Fibroblast of the aortic adventitia (primary cell): ENCODE measurements around the gene MUC4. TPM values are rescaled to one million over a fixed set of nuclear protein-coding genes. Genes with fewer than 3 reads are reported as not detected.
"Not testable (repeated sequence)": the region's sequence is repeated elsewhere in the genome, so short reads cannot be mapped to it uniquely, and the experiment has no call there.

Experiments used
- DNase-seq: peaks from one replicate; pipeline ENCODE4 v3.0.0-alpha.2; 2010; ENCODE audit warnings: low read depth
- H3K4me3 ChIP-seq: 2 replicates; pipeline ENCODE4 v1.5.1; 2011; ENCODE audit warnings: low read depth, mild to moderate bottlenecking, control low read depth, low read length, moderate library complexity
- total RNA-seq: library from RNA; depleted of rRNA; stranded (reverse); fragments of >200 nt; gene quantifications from 2 replicates; pipeline ENCODE4 v1.2.3, GENCODE V29; 2012; ENCODE audit warnings: low replicate concordance
- TF ChIP-seq, protein P1 (sequence below): IDR thresholded peaks from 2 replicates; pipeline ENCODE4 v1.5.1; 2011; ENCODE audit warnings: mild to moderate bottlenecking, low read length, control low read depth, inconsistent platforms; ENCODE audit not compliant: insufficient read depth

The MUC4 gene
- total RNA-seq, 1 donor: not detected

DNA sequence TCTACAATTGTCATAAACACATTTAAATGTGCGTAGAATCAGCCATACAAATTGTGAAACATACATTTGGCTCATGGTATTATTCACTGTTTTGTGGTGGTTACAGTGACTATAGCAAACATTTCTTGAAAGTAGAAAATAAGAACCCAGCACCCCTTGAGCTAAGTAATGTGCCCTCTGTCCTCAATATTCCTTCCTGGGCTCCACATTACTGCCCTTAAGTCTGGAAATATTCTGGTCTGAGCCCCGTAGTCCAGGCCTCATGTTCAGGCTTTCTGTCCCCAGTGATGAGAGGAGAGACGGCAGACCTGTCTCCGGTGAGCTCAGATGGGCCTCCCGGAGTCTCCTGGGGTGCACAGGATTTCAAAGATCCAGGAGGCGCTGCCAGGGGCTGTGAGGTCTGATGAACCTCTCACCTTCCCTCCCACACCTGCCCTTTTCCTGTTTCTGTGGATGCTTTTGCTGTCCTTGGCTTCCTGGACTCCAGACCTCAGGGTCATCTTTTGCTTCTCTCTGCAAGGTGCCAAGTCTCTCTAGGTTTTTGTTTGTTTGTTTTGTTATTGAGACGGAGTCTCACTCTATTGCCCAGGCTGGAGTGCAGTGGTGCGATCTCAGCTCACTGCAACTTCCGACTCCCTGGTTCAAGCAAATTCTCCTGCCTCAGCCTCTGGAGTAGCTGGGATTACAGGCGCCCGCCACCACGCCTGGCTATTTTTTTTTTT is 99.8 kb downstream of the MUC4 start:
- no peak overlapping the region for H3K4me3 ChIP-seq
- DNase-seq: no peak
- TF ChIP-seq, protein P1, sequence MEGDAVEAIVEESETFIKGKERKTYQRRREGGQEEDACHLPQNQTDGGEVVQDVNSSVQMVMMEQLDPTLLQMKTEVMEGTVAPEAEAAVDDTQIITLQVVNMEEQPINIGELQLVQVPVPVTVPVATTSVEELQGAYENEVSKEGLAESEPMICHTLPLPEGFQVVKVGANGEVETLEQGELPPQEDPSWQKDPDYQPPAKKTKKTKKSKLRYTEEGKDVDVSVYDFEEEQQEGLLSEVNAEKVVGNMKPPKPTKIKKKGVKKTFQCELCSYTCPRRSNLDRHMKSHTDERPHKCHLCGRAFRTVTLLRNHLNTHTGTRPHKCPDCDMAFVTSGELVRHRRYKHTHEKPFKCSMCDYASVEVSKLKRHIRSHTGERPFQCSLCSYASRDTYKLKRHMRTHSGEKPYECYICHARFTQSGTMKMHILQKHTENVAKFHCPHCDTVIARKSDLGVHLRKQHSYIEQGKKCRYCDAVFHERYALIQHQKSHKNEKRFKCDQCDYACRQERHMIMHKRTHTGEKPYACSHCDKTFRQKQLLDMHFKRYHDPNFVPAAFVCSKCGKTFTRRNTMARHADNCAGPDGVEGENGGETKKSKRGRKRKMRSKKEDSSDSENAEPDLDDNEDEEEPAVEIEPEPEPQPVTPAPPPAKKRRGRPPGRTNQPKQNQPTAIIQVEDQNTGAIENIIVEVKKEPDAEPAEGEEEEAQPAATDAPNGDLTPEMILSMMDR: no peak

DNA sequence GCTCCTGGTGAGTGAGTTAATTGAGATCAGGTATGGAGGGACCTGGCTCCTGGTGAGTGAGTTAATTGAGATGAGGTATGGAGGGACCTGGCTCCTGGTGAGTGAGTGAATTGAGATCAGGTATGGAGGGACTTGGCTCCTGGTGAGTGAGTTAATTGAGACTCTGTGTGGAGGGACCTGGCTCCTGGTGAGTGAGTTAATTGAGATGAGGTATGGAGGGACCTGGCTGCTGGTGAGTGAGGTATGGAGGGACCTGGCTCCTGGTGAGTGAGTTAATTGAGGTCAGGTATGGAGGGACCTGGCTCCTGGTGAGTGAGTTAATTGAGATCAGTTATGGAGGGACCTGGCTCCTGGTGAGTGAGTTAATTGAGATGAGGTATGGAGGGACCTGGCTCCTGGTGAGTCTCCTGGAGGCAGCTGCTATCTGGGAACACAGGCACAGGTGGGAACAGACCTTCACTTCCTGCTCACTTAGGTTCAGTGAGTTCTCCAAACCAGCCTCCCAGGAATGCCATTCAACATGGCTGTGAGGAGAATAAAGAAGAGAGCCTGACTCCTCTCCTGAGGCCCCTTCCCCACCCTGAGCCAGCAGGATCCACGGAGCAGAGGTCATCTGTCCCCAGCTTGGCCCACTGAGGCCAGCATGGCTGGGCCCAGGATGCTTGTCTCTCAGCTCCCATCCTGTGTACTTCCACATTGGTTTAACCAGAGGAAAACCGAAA is 100.5 kb downstream of the MUC4 start:
- not testable (repeated sequence) for DNase-seq, H3K4me3 ChIP-seq

DNA sequence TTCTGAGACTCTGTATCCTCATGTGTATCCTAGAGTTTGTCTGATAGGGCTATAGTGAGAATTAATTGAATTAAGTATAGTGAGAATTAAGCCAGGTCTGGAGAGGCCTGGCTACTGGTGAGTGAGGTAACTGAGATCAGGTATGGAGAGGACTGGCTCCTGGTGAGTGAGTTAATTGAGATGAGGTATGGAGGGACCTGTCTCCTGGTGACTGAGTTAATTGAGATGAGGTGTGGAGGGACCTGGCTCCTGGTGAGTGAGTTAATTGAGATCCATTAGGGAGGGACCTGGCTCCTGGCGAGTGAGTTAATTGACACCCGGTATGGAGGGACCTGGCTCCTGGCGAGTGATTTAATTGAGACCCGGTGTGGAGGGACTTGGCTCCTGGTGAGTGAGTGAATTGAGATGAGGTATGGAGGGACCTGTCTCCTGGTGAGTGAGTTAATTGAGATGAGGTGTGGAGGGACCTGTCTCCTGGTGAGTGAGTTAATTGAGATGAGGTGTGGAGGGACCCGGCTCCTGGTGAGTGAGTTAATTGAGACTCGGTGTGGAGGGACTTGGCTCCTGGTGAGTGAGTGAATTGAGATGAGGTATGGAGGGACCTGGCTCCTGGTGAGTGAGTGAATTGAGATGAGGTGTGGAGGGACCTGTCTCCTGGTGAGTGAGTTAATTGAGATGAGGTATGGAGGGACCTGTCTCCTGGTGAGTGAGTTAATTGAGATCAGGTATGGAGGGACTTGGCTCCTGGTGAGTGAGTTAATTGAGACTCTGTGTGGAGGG is 101.4 kb downstream of the MUC4 start:
- H3K4me3 ChIP-seq, DNase-seq: not testable (repeated sequence)

DNA sequence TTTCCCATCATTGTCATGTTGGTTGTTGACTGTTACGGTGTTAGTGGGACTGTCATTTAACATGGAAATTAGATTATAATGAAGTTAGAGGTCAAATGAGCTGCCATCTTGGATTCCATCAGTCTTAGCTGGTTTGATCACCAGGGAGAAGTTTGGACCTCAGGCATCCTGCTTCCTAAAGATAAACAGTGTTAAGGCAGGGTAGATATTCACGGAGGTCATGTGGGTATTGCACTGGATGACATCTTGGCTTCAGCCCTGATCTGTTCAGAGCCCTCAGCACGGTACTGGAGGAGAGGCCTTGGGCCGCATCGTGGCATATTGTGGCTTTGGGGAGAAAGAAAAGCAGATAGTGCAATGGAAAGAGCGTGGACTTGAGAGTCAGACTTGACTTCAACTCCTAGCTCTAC is 102.0 kb downstream of the MUC4 start:
- no peak for DNase-seq
- TF ChIP-seq, protein P1: no peak
- H3K4me3 ChIP-seq: no peak overlapping the region

DNA sequence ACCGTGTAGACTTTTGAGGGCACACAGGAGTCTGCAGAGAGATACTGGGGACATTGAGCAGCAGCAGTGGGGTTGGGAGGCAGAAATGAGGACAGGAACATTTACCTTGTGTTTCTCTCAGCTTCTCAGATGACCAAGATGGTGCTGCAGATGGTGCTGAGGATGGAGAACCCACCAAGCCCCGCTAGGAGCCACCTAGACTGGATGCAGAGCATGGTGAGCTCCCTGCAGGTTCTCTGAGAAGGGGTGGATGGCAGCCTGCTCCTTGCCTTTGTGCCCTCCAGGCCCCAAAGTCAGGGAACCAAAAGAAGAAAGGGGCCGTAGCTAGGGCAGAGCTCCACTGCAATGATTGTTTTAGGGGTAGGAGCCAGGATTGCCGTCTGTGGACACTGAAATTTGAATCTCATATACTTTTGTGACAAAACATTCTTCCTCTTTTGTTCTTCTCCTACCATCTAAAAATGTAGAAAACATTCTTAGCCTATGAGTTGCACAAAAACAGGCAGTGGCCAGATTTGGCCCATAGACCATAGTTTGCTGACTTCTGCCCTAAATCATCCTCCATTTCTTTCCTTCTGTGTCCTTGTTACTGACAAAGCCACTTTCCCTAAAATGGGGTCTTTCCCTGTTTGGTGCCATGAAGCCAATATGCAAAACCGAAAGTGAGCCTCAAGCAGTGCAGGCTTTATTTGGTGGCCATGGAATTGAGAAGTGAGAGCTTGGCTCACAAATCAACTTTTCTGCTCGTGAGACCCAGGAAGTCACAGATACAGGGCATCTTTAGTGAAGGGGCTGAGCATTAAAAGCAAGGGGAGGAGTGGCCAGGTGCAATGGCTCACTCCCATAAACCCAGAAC is 102.9 kb downstream of the MUC4 start:
- DNase-seq: peak; percentile 48
- TF ChIP-seq, protein P1: no peak
- no peak overlapping the region for H3K4me3 ChIP-seq

DNA sequence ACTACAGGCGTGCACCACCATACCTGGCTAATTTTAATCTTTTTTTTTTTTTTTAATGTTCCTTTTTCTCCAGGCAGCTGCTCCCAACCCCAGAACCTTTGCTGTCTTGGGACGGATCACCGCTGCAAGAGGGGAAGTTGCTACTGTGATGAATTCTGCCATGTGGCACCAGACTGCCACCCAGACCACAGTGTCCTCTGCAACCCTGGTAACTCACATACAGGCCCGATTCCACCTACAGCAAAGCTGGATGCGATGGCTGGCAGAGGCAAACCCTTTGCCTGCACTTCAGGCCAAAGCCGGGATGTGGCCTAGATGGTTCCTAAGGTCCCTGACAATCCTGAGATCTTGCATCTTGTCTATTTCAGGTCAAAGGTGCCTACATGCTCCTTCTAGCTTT is 103.7 kb downstream of the MUC4 start:
- no peak overlapping the region for H3K4me3 ChIP-seq
- DNase-seq: no peak
- TF ChIP-seq, protein P1: no peak

DNA sequence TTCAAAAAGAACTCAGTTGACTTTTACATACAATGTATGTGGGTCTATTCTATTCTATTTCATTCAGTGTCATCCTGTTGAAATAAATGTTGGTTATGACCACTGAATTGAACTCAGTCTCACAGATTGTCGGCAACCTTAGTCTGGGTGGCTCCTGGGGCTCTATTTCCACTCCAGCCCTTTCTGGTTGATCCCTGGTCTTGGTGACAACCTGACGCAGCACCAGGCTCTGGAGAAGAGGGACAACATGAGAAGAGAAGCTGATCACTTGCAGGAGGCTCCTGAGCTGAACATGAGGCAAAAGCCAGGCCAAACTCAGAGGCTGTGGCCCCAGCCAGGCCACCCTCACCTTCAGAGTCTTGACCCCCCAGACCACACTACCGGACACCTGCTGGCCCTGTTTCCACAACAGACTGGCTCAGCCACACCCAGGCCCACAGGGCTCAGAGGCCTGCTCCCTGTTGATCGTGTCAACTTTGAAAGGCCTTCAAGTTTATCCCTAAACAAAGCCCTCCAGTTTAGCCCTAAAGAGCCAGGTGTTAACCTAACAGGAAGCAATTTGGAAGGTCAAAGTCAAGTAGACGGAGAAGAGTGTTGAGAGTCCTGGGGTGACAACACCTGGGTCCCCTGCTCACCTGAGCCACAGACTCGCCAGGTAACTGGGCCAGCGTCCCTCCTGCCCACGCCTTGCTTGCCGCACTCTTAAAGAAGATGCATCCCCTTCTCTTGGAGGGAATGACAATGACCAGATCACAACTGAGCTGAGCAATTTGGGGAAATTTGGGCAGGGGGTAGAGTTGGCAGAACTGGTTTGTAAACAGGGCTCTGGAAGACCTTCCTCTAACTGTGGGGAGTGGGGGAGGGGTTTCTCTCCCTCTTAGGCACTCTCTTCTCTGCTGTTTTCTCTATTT is 106.4 kb downstream of the MUC4 start:
- DNase-seq: no peak
- H3K4me3 ChIP-seq: no peak overlapping the region
- TF ChIP-seq, protein P1: no peak
